ENCODE measurements around the gene TMC5. TPM values are rescaled to one million over a fixed set of nuclear protein-coding genes. Genes with fewer than 3 reads are reported as not detected.

Gene TMC5
- total and polyA plus RNA-seq, 2 of the 13 experiments (the other 11 are each of a cell fraction or from before 2014, with no cell fraction given): 0.09 to 0.41 TPM

GRCh38 chr16:19523559-19524355, 106.1 kb downstream of the TMC5 start, which contains the start of gene CCP110 (continued):
- TF ChIP-seq LRRFIP1 (CRISPR knock-in tag; conservative IDR thresholded peaks at IDR 0.05) (no peak), ZBTB46 (CRISPR knock-in tag; IDR thresholded peaks at IDR 0.05; ENCODE audit: borderline replicate concordance) (peak; percentile 90), HMG20B (CRISPR knock-in tag; conservative IDR thresholded peaks at IDR 0.05) (no peak), ZFP36 (IDR thresholded peaks at IDR 0.05; ENCODE audit: borderline replicate concordance, low read depth, low read length, partially characterized antibody) (no peak), RNF2 (conservative IDR thresholded peaks at IDR 0.05; ENCODE audit: low read depth) (no peak; the same call in 1 of the 2 replicates), ESRRA (CRISPR knock-in tag; IDR thresholded peaks at IDR 0.05; ENCODE audit: low read depth) (peak; percentile 28), RARG (CRISPR knock-in tag; IDR thresholded peaks at IDR 0.05; ENCODE audit: low read depth) (0 out of 2 replicates have a peak, but pooled peaks have one; percentile 83), CHD4 (IDR thresholded peaks at IDR 0.05; ENCODE audit: borderline replicate concordance, low read length) (peak; percentile 68; the same call in 1 of the 2 replicates), FOSL2 (CRISPR knock-in tag; IDR thresholded peaks at IDR 0.05) (peak; percentile 29), NKX3-1 (CRISPR knock-in tag; IDR thresholded peaks at IDR 0.05) (no peak; the same call in 1 of the 2 replicates), DNMT1 (CRISPR knock-in tag; IDR thresholded peaks at IDR 0.05) (peak; percentile 2; the same call in 1 of the 2 replicates), ZNF18 (CRISPR knock-in tag; IDR thresholded peaks at IDR 0.05; ENCODE audit: insufficient replicate concordance) (no peak), ZNF768 (CRISPR knock-in tag; IDR thresholded peaks at IDR 0.05) (peak; percentile 54; the same call in 1 of the 2 replicates), ZBTB3 (CRISPR knock-in tag; IDR thresholded peaks at IDR 0.05; ENCODE audit: borderline replicate concordance, low read depth) (0 out of 2 replicates have a peak, but pooled peaks have one; percentile 64), MLXIP (CRISPR knock-in tag; IDR thresholded peaks at IDR 0.05; ENCODE audit: borderline replicate concordance) (no peak), ZBTB2 (CRISPR knock-in tag; IDR thresholded peaks at IDR 0.05; ENCODE audit: low read depth) (no peak)
